Naive thymus-derived CD4-positive, alpha-beta T cell (primary cell): ENCODE results near the gene MTERF1. TPM values are rescaled to one million over a fixed set of nuclear protein-coding genes. Genes with fewer than 3 reads are reported as not detected.
A peak's percentile ranks its signal among the peaks of the same experiment; 100 is the strongest.

Experiments
- ATAC-seq: fragments of 150-1000 bp; cut with Tn5 transposase; 2 replicates; pipeline ENCODE4 v1.10.0; 2021; ENCODE audit warnings: mild to moderate bottlenecking, moderate library complexity
- CTCF ChIA-PET: fragments of 350-600 bp; sonication (Branson Sonifier 250); formaldehyde crosslinking; loops from one replicate; lab custom pipeline; 2021; ENCODE audit warnings: antibody characterized with exemption; lab: Charles Lee
- POLR2A ChIA-PET: fragments of 350-600 bp; sonication (Branson Sonifier 250); formaldehyde crosslinking; loops from one replicate; lab custom pipeline; 2021; ENCODE audit warnings: antibody characterized with exemption, inconsistent platforms; lab: Charles Lee
- DNase-seq, 9 donors: peaks; one replicate each; pipeline versions ENCODE4 v3.0.0 to v3.0.0-alpha.2; 2020 to 2022; ENCODE audit warnings: mixed read lengths in 1 of 9
- H3K27ac ChIP-seq: one replicate; pipeline ENCODE4 v1.7.0; 2013; ENCODE audit warnings: mild to moderate bottlenecking, low read depth, low read length, moderate library complexity
- H3K27me3 ChIP-seq, 2 donors: one replicate each; pipeline ENCODE4 v1.7.0; 2013; ENCODE audit warnings: low read length in 2 of 2, mild to moderate bottlenecking in 2 of 2, moderate library complexity in 2 of 2; ENCODE audit not compliant: control insufficient read depth in 2 of 2, insufficient read depth in 2 of 2
- H3K36me3 ChIP-seq, 3 experiments: 1 replicate in 2 of 3; 2 replicates in 1 of 3; pipeline ENCODE4 v1.7.0; 2013; ENCODE audit warnings: low read length in 3 of 3, mild to moderate bottlenecking in 3 of 3, moderate library complexity in 1 of 3; ENCODE audit not compliant: insufficient read depth in 3 of 3, control insufficient read depth in 2 of 3
- H3K4me1 ChIP-seq, 2 donors: one replicate each; pipeline ENCODE4 v1.7.0; 2013; ENCODE audit warnings: low read length in 2 of 2, mild to moderate bottlenecking in 2 of 2, moderate library complexity in 1 of 2; ENCODE audit not compliant: control insufficient read depth in 2 of 2, insufficient read depth in 2 of 2
- H3K4me3 ChIP-seq: 2 replicates; pipeline ENCODE4 v1.7.0; 2013; ENCODE audit warnings: mild to moderate bottlenecking, low read length
- H3K9me3 ChIP-seq, 3 experiments: 1 replicate in 2 of 3; 2 replicates in 1 of 3; pipeline ENCODE4 v1.7.0; 2013; ENCODE audit warnings: low read length in 3 of 3; ENCODE audit not compliant: control insufficient read depth in 2 of 3
- H3K27ac Mint-ChIP-seq, 9 donors: one replicate each; pipeline ENCODE4 v1.8.0; 2020 to 2022; ENCODE audit warnings: mixed read lengths in 9 of 9, mild to moderate bottlenecking in 8 of 9, moderate library complexity in 5 of 9, inconsistent platforms in 2 of 9
- H3K27me3 Mint-ChIP-seq, 5 donors: one replicate each; pipeline ENCODE4 v1.8.0; 2021 to 2022; ENCODE audit warnings: mixed read lengths in 5 of 5, mild to moderate bottlenecking in 1 of 5
- H3K36me3 Mint-ChIP-seq, 5 donors: one replicate each; pipeline ENCODE4 v1.8.0; 2020 to 2022; ENCODE audit warnings: mixed read lengths in 5 of 5, mild to moderate bottlenecking in 3 of 5, inconsistent platforms in 1 of 5
- H3K4me1 Mint-ChIP-seq, 7 donors: one replicate each; pipeline ENCODE4 v1.8.0; 2020 to 2022; ENCODE audit warnings: mixed read lengths in 7 of 7, mild to moderate bottlenecking in 3 of 7, inconsistent platforms in 1 of 7
- H3K4me3 Mint-ChIP-seq, 10 donors: one replicate each; pipeline ENCODE4 v1.8.0; 2020 to 2022; ENCODE audit warnings: mild to moderate bottlenecking in 10 of 10, mixed read lengths in 10 of 10, moderate library complexity in 6 of 10, inconsistent platforms in 2 of 10
- H3K9me3 Mint-ChIP-seq, 11 donors: one replicate each; pipeline ENCODE4 v1.8.0; 2020 to 2022; ENCODE audit warnings: mixed read lengths in 11 of 11, mild to moderate bottlenecking in 4 of 11, inconsistent platforms in 1 of 11, moderate library complexity in 1 of 11
- intact Hi-C, 2 donors: fragments of 100-400 bp; cut with micrococcal nuclease; formaldehyde crosslinking; loops; one replicate each; pipeline ENCODE4 v1.15.1; 2023
- polyA plus RNA-seq, 2 donors: library from polyadenylated mRNA; unstranded; fragments of 300-500 nt; fragmentation: Illumina TruSeq; gene quantifications; one replicate each; pipeline ENCODE4 v1.2.3, GENCODE V29; 2021
- total RNA-seq, 6 experiments: library from RNA in 5 of 6; stranded (reverse) in 5 of 6; gene quantifications; 1 replicate in 5 of 6; 2 replicates in 1 of 6; pipeline ENCODE4 v1.2.3 and lab custom pipeline; 2021 to 2026

MTERF1 gene
- total RNA-seq, result 10 to 100 TPM in 4 of 5 experiments, 1 to 10 TPM in 1; 9.6 to 32.7 (median 17.8) TPM
- polyA plus RNA-seq, result 10 to 100 TPM; 12.8 to 14.1 TPM
- 11.7 reads per million, percentile 39 among the genes with 10 or more reads in this experiment for total RNA-seq (lab: John Stamatoyannopoulos, UW)

- Mint-ChIP-seq H3K27ac (peak within 1 kb of the TSS; percentile 89 to 98 (median 96)), H3K27me3 (peaks cover 0 to 9% (median 0%) of the 10 kb centered on the region in 5 donors), H3K4me1 (peaks cover 31 to 53% (median 39%) of the 10 kb centered on the region in 7 donors), H3K4me3 (peak within 1 kb of the TSS; percentile 88 to 100 (median 98)), H3K36me3 (peaks cover 16 to 25% (median 19%) of the 10 kb centered on the region in 5 donors), H3K9me3 (peaks cover 0 to 4% (median 0%) of the 10 kb centered on the region in 11 donors)
- Histone ChIP-seq H3K36me3 (peaks cover 0 to 4% (median 0%) of the 10 kb centered on the region in 3 experiments), H3K9me3 (no peaks in the 10 kb centered on the region), H3K27ac (peak within 1 kb of the TSS; percentile 72), H3K4me1 (peaks cover 0 to 8% of the 10 kb centered on the region in 2 donors), H3K27me3 (no peaks in the 10 kb centered on the region), H3K4me3 (peak within 1 kb of the TSS; percentile 84)
- ChIA-PET CTCF (interaction anchor here (0.5 to 1.6 kb wide), 11 partner anchors 10 to 1179 kb away, joined by 3 to 6 read pairs (median 3); partner anchors contain the start of genes AKAP9 and GATAD1), POLR2A (interaction anchor here (0.7 to 2.5 kb wide), 7 partner anchors 11 to 1351 kb away, joined by 3 to 19 read pairs (median 4); partner anchors contain the start of genes AKAP9, ANKIB1, GATAD1 and KRIT1)
- ATAC-seq, result peak; percentile 100
- intact Hi-C loops, result loop anchor here (1.0 to 10.0 kb wide), 21 partner anchors 50 to 1534 kb away; partner anchors contain the start of genes AKAP9 (in 2 of the 2), CYP51A1 (in 2 of the 2), FAM133B (in 2 of the 2) and GTPBP10 (in 2 of the 2)
- DNase-seq, result peak; percentile 85 to 93 (median 91)
These were observed at the start of gene MTERF1 for GRCh38 chr7:91880413-91881241. Gene MTERF1, minus strand, starts transcription at chr7:91880702. Its CDS starts 619 bp downstream, at chr7:91880083.

- no peak for DNase-seq
- ChIA-PET POLR2A (no interaction called here), CTCF (no interaction called here)
- Histone ChIP-seq H3K36me3 (no peaks in the 10 kb centered on the region), H3K4me1 (no peaks in the 10 kb centered on the region), H3K9me3 (no peaks in the 10 kb centered on the region), H3K4me3 (no peak overlapping the region), H3K27ac (no peak overlapping the region), H3K27me3 (no peaks in the 10 kb centered on the region)
- H3K27ac Mint-ChIP-seq, result no peak overlapping the region
- no peak overlapping the region for H3K4me3 Mint-ChIP-seq
- peaks cover 9 to 23% (median 15%) of the 10 kb centered on the region in 5 donors for H3K27me3 Mint-ChIP-seq
- peaks cover 0 to 6% (median 6%) of the 10 kb centered on the region in 7 donors for H3K4me1 Mint-ChIP-seq
- no peaks in the 10 kb centered on the region for H3K36me3 Mint-ChIP-seq
- H3K9me3 Mint-ChIP-seq, result peaks cover 0 to 11% (median 3%) of the 10 kb centered on the region in 11 donors
- no peak for ATAC-seq
- intact Hi-C loops, result no loop called here
These were observed 49.0 kb upstream of the MTERF1 start for GRCh38 chr7:91929463-91929862.

GRCh38 chr7:91927912-91928311 is 47.4 kb upstream of the MTERF1 start:
- Histone ChIP-seq H3K27ac (no peak overlapping the region), H3K27me3 (no peaks in the 10 kb centered on the region), H3K4me1 (no peaks in the 10 kb centered on the region), H3K9me3 (no peaks in the 10 kb centered on the region), H3K4me3 (no peak overlapping the region), H3K36me3 (no peaks in the 10 kb centered on the region)
- H3K4me1 Mint-ChIP-seq, result peaks cover 0 to 6% (median 6%) of the 10 kb centered on the region in 7 donors
- no peaks in the 10 kb centered on the region for H3K36me3 Mint-ChIP-seq
- peaks cover 0 to 11% (median 3%) of the 10 kb centered on the region in 11 donors for H3K9me3 Mint-ChIP-seq
- intact Hi-C loops, result no loop called here
- CTCF ChIA-PET, result no interaction called here
- ATAC-seq (no peak), DNase-seq (no peak)
- H3K27me3 Mint-ChIP-seq, result peaks cover 10 to 23% (median 17%) of the 10 kb centered on the region in 5 donors
- POLR2A ChIA-PET, result no interaction called here
- peak overlapping the region in 2 of 10 donors; percentile 25 to 53 for H3K4me3 Mint-ChIP-seq
- H3K27ac Mint-ChIP-seq, result no peak overlapping the region

DNA sequence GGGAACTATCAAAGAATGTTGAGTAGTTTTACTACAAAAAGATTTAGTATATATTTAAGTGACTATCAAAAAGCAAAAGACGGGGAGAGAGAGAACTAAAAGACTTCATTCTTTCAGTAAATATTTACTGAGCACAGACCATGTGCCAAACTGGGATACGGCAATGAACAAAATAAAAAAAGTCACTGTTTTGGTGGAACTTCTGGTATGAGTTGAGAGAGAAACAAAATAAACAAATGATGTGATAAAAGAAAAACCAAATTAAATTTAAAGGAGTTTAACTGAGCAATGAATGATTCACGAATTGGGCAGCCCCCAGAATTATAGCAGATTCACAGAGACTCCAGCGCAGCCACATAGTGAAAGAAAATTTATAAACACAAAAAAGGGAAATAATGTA is 42.4 kb upstream of the MTERF1 start:
- H3K4me3 Mint-ChIP-seq, result no peak overlapping the region
- H3K4me3 ChIP-seq, result no peak overlapping the region
- intact Hi-C loops, result no loop called here
- no peaks in the 10 kb centered on the region for H3K36me3 Mint-ChIP-seq
- no peaks in the 10 kb centered on the region for H3K9me3 ChIP-seq
- H3K36me3 ChIP-seq, result no peaks in the 10 kb centered on the region
- no peak overlapping the region for H3K27ac ChIP-seq
- H3K4me1 ChIP-seq, result no peaks in the 10 kb centered on the region
- H3K27me3 ChIP-seq, result no peaks in the 10 kb centered on the region
- ChIA-PET POLR2A (no interaction called here), CTCF (no interaction called here)
- no peak overlapping the region for H3K27ac Mint-ChIP-seq
- H3K27me3 Mint-ChIP-seq, result peaks cover 21 to 37% (median 26%) of the 10 kb centered on the region in 5 donors
- peaks cover 0 to 2% (median 0%) of the 10 kb centered on the region in 7 donors for H3K4me1 Mint-ChIP-seq
- H3K9me3 Mint-ChIP-seq, result peaks cover 0 to 11% (median 1%) of the 10 kb centered on the region in 11 donors
- no peak for DNase-seq
- ATAC-seq, result no peak

- no peak for DNase-seq
- ATAC-seq, result no peak
- no peak overlapping the region for H3K27ac Mint-ChIP-seq
- H3K4me3 Mint-ChIP-seq, result no peak overlapping the region
- peaks cover 0 to under 1% (median 0%) of the 10 kb centered on the region in 11 donors for H3K9me3 Mint-ChIP-seq
- ChIA-PET POLR2A (no interaction called here), CTCF (no interaction called here)
- Histone ChIP-seq H3K36me3 (no peaks in the 10 kb centered on the region), H3K4me3 (no peak overlapping the region), H3K27ac (no peak overlapping the region), H3K9me3 (no peaks in the 10 kb centered on the region), H3K4me1 (no peaks in the 10 kb centered on the region), H3K27me3 (no peaks in the 10 kb centered on the region)
- peaks cover 6 to 32% (median 14%) of the 10 kb centered on the region in 5 donors for H3K27me3 Mint-ChIP-seq
- peaks cover 0 to 8% (median 3%) of the 10 kb centered on the region in 7 donors for H3K4me1 Mint-ChIP-seq
- H3K36me3 Mint-ChIP-seq, result no peaks in the 10 kb centered on the region
- intact Hi-C loops, result no loop called here
These were observed 37.9 kb upstream of the MTERF1 start for GRCh38 chr7:91918356-91918755.

DNA sequence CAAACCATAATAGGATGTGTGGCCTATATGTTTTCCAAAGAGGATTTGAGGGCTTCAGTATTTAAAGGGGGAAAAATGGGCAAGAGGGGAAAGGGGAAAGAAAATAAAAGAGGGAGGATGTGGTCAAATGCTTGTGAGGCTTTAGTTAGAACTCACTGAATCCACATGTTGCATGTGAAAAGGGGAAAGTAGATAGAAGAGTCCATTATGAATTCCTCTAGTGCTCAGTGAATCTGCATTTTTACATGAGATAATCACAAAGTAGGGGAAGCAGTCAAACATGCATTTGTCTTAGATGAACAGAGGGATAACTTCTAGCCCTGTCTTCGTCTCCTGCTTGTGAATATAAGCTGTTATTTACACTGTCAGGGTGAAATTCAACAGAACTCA is 35.5 kb upstream of the MTERF1 start:
- Histone ChIP-seq H3K36me3 (no peaks in the 10 kb centered on the region), H3K27ac (no peak overlapping the region), H3K4me1 (peaks cover 3 to 5% of the 10 kb centered on the region in 2 donors), H3K4me3 (no peak overlapping the region), H3K27me3 (no peaks in the 10 kb centered on the region), H3K9me3 (no peaks in the 10 kb centered on the region)
- ChIA-PET CTCF (no interaction called here), POLR2A (no interaction called here)
- ATAC-seq (no peak), DNase-seq (no peak)
- Mint-ChIP-seq H3K36me3 (no peaks in the 10 kb centered on the region), H3K9me3 (peaks cover 0 to 1% (median 0%) of the 10 kb centered on the region in 11 donors), H3K27me3 (peaks cover 6 to 28% (median 14%) of the 10 kb centered on the region in 5 donors), H3K4me3 (no peak overlapping the region), H3K4me1 (peaks cover 0 to 8% (median 3%) of the 10 kb centered on the region in 7 donors), H3K27ac (no peak overlapping the region)
- intact Hi-C loops, result no loop called here
